Measurements from ENCODE around the gene LYZ.

Gene LYZ

DNA sequence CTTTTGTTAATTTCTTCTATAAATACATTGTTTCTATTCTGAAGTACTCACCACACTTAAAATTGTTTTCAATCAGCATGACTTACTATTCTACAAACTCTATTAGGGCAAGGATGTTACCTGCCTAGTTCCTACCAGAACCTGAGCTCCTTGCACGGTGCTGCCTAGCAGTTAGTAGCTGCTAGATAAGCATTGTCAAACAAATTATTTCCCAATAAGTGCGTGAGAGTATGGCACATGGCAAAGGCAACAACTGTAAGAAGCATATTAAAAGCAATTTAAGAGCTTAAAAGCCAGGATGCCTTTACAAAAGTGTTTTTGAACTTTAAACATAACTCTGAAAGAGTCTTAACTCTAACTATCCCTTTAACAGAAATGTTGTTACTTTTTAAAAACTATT lies 8.2 kb upstream of the LYZ start:
- DNase-seq = no peak

DNA sequence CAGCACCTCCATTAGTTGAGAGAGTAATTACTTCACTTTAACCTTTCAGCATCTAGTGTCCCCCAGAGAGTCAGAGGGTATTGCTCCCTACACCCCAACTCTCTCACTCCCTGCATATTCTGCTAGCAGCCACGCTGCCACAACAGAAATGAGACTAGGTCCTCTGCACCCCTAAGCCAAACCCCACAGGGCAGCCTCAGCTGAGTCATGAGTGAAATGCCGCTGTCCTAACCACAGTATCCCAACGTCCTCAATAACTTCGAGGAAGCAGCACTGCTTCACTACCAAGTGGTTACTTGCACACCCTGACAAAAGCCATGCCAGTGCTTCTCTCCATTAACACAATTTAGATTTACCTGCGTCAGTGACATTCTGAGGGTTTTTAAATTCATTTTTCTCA lies 6.9 kb upstream of the LYZ start:
- DNase-seq = no peak

GRCh38 chr12:69342421-69342820 lies 5.8 kb upstream of the LYZ start:
- no peak for DNase-seq

DNA sequence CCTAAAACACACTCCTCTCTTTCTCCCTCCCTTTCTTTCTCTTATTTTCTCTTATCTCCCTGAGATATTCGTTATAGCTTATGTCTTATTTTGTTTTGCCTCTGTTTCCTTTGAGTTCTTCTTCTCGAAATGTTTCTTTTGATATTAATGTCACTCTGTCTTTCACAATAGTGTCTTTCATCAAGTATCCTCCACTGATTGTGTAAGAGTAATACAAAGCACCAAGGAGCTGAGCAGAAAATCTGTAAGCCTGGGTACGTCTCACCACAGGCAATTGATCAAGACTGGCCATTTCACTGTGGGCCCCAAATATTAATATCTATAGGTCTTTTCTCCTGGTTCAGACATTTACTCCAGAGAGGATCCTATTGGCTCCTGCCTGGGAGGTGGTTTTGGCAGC lies 4.8 kb upstream of the LYZ start:
- DNase-seq = no peak

DNA sequence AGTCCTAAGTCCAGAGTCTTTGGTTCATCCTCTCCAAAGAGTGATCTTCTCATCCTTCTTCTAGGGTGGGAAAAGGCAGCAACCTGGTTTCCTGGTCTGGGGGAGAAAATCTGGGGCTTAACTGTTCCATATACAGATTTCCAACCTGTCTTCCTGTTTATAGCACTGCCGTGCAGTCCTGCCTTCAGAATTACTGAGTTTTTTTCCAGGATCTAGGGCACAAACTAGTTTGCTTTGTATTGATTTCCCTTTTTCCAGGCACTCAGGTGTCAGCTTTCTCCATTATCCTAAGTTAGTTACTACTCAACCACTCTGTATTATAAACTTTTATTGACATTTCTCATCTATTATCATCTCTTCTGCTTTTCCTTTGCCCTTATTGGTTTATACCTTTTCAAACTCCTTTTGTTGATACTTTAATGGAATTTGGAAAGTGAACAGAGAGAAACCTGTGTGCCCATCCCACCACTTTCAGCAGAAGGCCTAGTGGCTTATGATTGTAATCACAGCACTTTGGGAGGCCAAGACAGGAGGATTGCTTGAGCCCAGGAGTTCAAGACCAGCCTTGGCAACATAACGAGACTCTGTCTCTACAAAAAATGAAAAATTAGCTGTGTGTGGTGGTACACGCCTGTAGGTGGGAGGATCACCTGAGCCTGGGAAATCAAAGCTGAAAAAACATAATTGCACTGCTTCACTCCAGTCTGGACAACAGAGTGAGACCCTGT lies 4.1 kb upstream of the LYZ start:
- no peak for DNase-seq

DNA sequence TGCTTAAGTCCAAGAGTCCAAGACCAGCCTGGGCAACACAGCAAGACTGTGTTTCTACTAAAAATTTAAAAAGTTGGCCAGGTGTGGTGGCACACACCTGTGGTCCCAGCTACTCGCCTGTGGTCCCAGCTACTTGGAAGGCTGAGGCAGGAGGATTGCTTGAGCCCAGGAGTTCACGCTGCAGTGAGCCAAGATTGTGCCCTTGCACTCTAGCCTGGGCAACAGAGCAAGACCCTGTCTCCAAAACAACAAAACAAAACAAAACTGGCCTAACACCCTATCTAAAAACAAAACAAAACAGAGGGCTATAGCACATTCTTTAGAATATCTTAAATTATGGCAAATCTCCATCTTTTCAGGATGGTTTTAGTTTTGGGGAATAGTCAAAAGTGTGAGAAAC lies 3.1 kb upstream of the LYZ start:
- no peak for DNase-seq

DNA sequence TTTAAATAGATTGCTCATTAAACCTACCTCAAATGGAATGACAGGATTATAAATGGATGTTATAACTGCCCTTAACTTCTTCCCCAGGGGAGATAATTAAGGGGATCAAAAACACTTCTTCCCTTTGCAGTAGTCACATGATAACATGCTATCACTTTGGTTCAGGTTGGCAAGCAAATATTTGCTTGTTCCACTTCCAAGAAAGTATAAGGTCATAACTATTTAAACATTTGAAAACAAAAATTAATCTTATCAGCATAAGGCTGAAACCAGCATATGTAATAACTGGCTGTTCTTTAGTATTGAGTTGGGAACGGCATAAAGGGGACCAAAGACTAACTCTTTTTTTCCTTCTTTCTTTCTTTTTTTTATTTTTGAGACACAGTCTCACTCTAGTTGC lies 2.4 kb upstream of the LYZ start:
- no peak for DNase-seq

- DNase-seq = no peak
These were observed 1.9 kb downstream of the LYZ start for GRCh38 chr12:69350002-69350626.

GRCh38 chr12:69350777-69351176 lies 2.6 kb downstream of the LYZ start:
- no peak for DNase-seq

DNA sequence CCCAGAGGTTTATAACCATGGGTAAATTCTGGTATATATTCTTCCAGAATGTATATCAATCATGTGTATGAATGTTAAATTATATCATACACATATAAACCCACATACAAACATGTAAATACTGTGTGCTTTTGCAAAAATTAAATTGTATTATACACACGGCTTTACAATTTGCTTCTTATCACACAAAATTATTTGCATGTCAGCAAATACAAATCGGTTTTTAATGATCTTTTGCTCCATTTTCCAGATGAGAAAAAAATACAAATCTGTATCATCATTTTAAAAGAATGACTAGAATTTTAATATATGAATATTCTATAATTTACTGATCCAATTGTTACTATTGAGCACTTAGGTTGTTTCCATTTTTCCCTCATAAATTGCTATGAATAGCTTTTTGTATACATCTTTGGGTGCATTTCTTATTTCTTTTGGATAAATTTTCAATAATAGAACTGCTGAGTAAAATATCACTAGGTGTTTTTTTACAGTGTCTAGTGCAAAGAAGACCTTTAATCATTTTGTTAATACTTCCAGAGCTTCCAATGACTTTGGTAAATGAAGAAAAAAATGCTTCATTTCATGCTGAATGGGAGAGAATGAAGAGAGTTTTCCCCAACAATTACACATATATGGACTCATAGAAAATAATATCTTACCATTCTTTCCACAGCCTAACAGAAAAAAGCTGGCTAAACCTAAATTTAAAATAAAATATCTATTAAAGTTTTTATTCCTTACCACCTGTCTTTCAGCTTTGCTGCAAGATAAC lies 3.5 kb downstream of the LYZ start:
- no peak for DNase-seq

DNA sequence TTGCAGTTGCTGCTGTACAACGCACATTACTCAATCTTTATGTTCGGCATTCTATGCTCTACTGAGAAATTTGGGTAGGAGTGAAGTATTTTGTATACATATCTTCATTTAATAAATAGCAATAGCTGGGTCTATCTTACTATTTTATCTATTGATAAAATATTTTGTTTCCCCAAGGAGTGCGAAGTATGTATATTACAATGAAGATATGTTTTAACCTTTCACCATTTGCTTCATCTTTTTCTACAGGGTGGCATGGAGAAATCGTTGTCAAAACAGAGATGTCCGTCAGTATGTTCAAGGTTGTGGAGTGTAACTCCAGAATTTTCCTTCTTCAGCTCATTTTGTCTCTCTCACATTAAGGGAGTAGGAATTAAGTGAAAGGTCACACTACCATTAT lies 4.7 kb downstream of the LYZ start:
- no peak for DNase-seq

GRCh38 chr12:69354172-69354555 lies 6.0 kb downstream of the LYZ start:
- no peak for DNase-seq

DNA sequence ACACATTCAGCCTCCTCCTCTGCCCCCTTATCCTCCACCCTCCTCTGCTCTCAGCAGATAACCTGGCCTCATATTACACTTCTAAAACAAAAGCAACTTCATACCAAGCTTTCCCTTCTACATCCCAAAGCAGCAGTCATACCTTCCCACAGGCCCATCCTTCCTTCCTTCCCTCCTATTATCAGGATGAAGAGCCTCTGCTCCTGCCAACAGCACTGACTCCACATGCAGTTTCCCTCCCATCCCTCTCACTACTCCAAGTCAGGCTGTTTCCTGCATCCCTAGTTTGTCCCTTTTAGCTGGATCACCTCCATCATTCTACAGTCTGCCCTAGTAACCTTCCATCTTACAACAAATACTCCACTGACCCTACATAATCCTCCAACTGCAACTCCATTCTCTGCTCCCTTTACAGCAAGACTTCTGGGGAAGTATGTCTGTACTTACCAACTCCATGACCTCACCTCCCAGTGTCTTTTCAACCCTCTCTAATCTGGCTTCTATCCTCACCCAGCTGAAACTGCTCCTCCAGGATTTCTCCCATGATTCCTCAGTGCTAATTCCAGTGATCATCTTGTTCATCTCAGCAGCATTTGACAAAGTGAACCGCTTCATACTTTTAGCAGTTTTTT lies 6.5 kb downstream of the LYZ start:
- no peak for DNase-seq

- no peak for DNase-seq
These were observed 7.3 kb downstream of the LYZ start for GRCh38 chr12:69355363-69356028.

DNA sequence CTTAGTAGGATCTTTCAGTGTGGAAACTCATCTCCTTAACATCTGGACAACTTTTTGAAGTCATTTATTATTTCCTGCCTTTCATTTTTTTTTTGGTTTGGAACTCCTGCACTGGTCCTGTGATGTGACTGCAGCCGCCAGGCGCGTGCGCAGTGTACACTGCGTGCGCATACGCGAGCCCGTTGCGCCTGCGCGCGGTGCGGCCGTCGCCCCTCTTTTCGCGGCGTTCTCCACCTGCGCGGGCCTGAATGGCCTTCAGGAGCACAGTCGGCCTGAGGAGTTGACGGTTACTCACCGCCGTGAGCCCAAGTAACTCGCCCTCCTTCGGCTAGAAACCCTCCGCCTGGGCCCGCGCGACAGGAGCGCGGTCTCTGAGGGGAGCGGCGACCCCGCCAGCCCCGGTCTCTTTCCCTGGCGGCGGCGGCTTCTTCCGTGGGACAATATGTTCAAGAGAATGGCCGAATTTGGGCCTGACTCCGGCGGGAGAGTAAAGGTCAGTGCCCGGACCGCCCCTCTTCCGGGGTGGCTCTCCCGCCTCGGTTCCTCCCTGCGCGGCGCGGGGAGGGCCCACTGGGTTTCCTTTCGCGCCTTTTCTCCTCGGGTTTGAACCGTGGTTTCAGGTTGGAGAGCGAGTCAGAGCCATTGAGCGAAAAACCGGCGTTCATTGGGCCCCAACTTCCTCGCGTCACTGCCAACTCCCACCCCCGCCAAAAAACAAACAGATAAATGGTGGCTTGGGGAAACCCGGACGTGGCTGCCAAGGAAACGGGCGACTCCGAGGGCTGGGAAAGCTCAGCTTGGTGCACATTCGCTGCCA lies 11.6 kb downstream of the LYZ start, which contains the start of gene YEATS4:
YEATS4 (plus strand) TSS at position 213 of the 817 bp plus-strand sequence; CDS start at position 443, 230 bp downstream.
- DNase-seq = peak; percentile 84

DNA sequence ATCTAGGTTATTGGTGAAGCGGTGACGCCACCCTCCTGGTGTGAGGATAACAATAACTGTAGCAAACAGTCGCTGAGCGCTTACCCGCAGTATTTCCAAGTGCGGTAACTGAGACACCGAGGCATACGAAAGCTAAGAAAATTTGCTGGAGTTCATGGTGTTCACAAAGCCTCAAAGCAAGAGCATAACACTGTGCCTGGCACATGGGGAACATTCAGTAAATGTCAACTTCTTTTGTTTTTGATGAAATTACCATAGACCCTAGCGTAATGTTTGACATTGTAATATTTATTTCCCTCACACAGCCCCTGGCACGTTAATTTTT lies 12.1 kb downstream of the LYZ start:
- DNase-seq = no peak

DNA sequence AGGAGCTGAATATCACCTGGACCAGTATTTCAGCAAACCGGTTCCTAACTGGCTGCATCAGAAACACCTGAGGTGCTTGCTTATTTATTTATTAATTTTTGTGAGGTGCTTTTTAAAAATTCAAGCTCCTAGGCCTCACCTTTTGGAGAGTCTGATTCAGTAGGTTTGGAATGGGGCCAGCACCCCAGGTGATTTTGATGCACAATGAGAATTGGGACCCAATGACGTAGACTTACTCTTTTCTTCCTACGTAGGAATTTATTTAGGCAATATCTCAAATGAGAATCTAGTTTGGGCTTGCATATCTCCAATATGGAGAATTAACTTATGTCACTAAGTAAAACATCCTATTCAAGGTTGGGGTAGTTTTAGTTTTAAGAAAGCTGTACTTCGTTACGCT lies 18.6 kb downstream of the LYZ start:
- DNase-seq = no peak

GRCh38 chr12:69368171-69368570 lies 20.0 kb downstream of the LYZ start:
- no peak for DNase-seq

GRCh38 chr12:69383074-69383473 lies 34.9 kb downstream of the LYZ start:
- no peak for DNase-seq

GRCh38 chr12:69385038-69385437 lies 36.9 kb downstream of the LYZ start:
- DNase-seq = no peak

DNA sequence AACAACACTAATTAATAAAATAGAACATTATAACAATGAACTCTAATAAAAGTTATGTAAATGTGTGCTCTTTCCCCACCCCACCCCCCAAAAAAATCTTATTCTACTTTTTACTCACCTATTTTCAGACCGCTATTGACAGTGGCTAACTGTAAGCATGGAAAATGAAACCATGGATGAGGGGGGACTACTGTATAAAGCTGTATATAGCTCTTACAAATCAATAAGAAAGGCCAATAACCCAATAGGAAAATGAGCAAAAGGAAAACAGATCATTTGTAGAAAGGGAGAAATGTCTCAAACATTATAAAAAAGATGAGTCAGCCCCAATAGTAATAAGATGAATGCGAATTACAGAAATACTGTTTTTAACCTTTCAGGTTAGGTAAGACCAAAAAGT lies 38.7 kb downstream of the LYZ start:
- no peak for DNase-seq

DNA sequence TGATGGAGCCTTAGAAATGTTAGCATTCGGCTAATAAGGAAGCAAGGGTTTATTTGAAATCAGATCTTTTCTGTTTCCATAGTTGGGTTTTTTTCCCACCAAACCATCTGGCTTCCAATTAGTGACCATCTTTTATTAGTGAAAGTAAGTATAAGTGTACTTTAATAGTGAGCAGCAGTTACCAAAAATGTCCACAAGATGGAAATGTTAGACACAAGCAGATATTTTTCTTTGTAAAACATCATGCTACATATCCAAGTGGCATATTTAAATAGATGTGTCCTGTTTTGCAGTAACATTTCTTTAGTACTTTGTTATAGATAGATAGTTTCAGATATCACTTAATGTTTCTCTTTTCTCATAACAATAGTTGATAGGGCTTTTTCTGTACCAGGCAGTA lies 40.2 kb downstream of the LYZ start:
- DNase-seq = no peak
